Cerebellar nuclear complex (tissue), 1 donor: ENCODE data around the gene CABLES1.

ENCODE experiments used
- DNase-seq, 2 experiments: peaks; one replicate each; lab custom pipeline; 2025; lab: John Stamatoyannopoulos, UW

CABLES1 gene

DNA sequence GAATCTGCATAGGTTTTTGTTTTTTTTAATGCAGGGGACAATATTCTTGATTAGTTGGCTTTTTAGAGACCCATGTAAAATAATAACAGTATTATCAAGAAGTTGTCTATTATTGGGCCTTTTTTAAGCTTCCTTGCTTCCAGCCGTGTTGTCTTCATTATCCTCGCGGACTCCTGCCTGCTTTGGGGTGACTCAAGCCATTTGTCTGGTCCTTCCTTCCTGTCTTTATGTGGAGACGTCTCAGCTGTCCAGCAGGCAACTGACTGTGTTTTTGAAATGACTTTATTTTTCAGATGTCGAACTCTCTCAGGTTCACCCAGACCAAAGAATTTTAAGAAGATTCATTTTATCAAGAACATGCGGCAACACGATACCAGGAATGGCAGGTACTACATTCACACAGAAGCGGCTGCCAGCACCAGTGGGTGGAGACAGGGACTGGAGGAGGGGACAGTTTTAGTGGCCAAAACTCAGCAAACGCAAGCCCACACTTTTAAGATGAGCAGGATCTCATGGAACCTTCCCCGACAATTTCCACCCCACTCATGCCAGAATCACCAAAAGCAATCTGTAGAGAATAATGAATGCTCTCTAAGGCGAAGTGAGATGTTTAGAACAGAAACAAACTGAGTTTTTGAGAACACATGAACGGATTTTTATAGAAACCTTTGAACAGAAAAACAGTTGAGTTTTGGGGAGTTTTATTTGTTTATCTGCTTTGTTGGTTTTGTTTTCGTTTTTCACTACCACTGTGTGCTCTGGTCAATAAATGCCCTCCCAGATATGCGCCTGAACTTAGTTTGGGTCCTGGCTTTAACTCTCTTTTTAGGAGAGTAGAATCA is 59.1 kb downstream of the CABLES1 start:
- DNase-seq = no peak

DNA sequence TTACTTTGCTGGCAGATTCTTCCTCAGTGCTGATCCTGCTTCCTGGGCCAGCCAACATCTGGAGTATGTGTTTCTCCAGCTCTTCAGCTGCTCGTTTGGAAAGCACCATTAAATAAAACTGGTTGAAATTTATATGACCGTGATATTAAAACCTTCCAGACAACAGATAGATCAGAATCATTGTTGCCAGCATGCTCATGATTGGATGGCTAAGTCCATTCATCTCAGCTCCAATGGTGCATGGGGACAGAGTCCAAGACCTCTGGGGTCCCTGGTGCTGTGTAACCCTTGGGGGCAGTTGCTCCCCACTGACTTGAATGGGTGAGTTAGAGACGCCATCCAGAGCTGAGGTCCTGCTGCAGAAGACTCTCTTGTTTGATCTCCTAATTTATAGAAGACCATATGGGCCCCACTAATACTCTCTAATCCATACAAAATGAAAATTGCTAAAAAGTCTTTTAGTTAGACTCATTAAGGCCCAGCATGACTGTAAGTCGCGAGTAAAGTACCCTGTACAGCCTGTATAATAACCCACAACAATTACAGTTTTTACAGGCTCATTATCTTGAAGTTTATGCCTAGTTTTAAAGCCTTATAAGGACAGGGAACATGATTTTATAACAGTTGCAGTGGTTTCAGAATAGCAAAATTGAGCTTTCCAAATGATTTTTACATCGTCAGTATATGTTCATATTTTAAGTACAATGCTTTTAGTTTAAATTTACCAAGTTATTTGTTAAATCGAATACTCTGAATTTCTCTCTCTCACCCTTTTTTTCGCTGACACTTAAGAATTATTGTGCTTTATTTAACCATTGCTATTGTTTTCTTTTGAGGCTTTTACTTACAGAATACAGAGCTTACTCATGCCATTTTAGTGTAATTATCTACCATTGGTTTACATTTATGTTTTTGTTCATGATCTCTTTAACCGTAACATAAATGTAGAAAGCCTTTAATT is 60.0 kb downstream of the CABLES1 start:
- no peak for DNase-seq

DNA sequence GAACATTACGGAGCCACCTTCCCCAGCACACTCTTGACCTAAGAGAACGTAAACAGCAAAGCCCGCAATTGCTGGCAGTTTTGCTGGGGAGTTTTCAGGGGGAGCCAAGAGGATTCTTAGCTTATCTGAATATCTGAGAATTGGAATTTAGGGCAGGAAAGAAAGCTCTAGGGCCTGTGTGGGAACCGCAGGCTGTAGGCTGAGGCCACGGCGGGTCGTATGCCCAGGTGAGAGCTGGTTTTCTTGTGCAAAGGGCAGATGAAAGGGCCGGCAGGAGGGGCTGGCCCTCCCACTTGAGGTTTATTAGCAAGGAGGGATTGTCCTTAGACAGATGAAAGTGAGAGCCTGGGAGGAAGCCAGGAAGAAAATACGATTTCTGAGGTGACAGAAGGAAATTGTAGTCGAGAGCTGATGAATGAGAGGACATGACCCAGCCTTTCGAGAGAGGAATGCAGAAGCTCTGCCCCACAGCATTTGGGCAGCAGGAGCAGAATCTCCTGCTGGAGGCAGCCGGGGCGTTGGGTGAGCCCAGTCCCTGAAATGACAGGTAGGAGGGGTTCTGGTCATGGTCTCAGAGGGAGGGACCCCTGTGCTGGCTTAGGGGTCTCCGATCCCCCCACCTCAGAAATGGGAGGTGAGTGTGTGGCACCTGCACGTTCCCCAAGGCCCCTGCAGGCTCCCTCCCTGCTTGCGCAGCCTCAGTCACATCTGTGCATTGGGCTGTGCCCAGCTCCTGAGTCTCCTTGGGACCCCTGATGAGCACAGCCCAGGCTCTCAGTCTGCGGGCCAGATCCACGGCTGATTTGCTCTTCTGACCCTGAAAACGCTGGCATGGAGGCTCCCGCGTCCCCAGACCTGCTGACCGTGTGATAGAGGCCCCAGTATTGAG is 61.1 kb downstream of the CABLES1 start:
- no peak for DNase-seq

DNA sequence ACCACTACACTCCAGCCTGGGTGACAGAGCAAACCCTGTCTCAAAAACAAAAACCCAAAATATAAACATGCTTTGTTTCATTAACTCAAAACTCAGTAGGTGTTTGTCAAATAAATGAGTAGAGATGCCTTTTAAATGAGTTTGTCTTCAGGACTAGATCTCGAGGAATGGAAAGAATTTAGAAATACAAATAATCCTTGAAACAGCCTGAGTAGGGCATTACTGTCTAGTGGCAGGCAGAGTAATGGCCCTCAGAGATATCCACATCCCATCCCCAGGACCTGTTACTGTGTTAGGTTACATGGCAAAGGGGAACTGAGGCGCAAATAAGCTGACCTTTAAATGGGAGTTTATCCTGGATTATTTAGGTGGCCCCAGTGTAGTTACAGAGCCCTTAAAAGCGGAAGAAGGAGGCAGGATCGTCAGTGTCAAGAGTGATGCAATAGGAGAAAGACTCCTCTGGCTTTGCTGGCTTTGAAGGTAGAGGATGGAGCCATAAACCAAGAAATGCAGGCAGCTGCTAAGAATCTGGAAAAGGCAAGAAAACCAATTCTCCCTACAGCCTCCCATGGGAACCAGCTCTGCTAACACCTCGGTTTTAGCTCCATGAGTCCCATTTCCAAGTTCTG is 63.0 kb downstream of the CABLES1 start:
- DNase-seq = no peak

DNA sequence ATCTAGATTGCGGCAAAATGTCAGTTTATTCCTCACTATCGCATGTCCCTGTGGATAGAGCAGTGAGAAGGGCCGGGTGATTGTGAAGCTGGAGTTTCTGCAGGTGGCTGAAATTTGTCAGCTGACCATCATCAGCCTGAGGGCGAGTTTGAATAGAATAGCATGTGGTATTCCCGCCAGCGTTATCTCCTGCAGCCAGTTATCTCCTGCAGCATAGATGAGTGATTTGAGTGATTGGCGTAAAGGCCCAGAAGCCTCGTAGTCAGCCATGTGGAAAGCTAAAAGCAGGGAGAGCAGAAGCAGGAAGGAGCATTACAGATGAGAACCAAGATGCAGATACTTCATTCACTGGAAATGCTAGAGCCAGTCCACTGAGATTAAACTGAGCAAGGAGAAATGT is 65.5 kb downstream of the CABLES1 start:
- DNase-seq = no peak

DNA sequence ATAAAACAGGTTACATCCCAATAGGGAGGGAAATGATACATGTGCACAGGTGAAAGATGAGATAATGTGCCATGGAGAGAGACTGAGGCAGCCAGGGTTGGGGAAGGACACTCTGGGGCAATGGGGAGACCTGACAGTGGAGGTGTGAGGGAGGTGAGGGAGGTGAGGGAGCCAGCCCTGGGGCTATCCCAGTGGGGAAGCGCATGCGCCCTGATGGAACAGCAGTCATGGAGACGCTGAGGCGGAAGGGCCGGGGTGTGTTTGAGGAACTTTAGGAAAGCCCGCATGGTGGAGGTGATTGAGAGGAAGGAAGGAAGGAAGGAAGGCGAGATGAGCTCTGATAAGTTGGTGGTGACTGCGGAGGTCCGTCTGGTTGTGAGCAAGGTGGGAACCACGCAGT is 66.5 kb downstream of the CABLES1 start:
- DNase-seq = no peak

DNA sequence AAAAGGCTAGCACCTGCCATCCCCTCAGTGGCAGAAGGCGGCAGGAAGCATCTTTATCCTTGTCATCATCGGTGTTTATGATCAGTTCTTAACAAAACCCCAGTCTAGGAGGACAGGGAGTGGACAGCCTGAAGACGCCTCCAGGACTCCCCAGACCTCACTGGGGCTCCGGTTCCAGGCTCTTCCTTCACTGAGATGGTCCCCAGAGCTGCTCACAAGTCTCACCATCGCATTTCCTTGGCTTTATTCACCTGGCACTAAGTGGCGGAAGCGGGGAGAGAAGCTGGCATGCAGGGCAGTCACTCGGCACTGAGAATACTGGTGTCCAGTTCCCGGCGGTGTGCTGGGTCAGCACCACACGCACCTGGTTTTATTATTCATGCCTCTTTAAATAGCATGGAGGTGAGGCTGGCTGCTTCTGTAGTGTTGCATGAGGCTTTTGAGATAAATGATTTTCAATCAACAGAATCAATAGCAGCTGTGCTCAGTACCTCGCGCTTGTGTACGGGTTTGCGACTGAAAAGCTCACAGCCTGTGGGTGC is 68.7 kb downstream of the CABLES1 start:
- peak in 1 of 2 experiments; percentile 41 for DNase-seq

DNA sequence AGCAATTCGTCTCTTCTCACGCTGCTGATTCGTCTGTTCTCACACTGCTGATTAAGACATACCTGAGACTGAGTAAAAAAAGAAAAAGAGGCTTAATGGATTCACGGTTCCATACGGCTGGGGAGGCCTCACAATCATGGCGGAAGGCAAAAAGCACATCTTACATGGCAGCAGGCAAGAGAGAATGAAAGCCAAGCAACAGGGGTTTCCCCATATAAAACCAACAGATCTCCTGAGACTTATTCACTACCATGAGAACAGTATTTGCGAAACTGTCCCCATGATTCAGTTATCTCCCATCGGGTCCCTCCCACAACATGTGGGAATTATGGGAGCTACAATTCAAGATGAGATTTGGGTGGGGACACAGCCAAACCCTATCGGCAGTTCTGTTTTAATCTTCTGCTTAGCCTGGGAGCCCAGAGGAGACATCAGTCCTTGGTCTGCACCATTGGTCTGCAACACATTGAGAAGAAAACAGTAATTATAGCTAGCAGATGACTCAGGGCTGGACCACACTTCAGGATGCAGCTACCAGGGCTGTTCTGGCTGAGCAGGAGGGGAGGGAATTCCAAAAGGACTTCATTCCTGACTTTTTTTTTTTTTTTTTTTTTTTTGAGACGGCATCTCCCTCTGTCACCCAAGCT is 69.4 kb downstream of the CABLES1 start:
- no peak for DNase-seq

DNA sequence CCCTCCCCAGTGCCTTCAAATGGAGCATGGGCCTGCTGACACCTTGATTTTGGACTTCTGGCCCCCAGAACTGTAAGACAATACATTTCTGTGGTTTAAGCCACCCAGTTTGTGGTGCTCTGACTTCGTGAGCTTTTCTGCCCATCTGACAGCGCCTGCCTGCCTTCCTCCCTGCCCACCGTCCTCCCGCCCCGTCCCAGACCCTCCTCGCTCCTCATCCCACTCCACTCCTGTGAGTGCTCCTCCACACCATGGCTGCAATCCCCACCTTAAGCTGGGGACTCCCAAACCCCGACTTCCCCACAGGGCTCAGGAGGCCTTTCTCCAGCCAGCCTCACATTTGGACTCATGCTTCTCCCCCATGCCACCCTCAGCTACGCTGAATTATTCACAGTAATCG is 70.7 kb downstream of the CABLES1 start:
- no peak for DNase-seq

DNA sequence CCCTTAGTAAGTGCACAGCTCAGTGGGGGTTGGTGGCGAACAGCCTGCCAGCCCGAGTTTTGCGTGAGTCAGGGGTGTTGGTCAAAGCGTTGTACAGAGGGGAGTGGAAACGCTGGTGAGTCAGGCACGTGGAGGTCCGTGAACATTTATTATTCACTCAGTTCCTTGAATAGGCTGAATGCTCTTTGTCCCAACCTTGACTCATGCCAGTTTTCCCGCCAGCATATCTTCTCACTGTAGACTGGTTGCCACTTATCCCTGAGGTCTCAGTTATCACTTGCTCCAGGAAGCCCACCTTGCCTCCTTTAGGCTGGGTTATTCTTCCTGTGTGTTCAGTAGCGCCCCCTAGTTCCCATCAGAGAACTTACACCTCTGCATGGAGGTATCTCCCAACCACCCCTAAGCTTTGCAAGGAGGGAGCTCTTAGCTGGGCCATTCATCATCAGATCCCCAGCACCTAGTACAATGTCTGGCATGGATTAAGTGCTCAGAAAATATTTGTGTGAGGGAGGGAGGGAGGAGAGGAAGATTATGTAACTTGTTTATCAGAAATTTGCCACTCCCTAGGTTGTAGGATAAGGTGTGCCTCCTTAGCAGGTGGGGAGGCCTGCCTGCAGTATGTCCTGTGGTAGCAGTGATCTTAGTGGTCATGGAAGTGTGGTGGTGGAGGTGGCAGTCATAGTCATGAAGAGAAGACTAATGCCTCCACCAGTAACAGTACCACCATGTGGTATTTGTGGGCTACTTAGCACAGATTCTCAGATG is 72.1 kb downstream of the CABLES1 start:
- DNase-seq = no peak

DNA sequence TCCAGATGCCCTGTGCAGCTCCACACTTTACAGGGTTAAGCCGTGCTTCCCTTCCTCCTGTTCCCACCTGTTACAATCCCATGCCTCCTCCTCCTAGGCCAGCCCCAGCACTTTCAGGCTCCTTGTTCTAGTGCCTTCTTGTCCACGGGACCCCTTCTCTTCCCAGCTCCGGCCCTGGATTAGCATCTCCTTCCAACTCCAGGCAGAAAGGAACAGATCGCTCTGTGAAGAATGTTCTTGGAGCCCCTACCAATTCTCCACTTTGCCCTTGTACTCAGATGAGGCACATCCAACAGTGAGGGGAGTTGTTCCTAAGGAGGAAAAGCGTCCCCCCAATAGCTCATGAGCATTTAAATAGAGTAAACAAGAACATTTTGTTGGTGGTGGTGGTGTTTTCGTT is 72.7 kb downstream of the CABLES1 start:
- no peak for DNase-seq

DNA sequence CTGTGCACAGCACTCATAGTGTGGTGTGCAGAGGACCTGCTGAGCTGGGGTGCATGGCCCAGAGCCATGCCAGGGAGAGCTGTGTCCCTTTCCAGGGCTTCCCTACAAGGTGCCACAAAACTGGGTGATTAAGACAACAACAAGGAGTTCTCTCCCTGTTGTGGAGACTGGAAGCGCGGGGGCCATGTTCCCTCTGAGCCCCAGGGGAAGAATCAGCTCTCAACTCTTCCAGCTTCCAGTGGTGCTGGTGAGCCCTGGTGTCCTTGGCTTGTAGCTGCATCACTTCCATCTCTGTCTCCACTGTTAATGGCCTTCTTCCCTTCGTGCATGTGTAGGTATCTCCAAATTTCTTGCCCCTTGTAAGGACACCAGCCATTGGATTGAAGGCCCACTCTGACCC is 73.3 kb downstream of the CABLES1 start:
- no peak for DNase-seq

DNA sequence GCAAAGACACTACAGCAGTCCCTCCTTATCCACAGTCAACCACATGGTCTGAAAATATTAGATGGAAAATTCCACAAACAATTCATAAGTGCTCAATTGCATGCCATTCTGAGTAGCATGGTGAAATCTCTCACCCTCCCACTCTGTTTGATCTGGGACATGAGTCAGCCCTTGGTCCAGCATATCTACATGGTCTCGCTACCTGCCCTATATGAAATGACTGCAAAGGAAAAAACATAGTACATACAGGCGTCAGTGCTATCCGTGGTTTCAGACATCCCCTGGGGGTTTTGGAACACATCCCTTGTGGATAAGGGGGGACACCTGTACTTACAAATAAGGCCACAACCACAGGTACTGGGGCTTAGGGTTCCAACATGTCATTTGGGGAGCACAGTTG is 73.7 kb downstream of the CABLES1 start:
- DNase-seq = no peak

DNA sequence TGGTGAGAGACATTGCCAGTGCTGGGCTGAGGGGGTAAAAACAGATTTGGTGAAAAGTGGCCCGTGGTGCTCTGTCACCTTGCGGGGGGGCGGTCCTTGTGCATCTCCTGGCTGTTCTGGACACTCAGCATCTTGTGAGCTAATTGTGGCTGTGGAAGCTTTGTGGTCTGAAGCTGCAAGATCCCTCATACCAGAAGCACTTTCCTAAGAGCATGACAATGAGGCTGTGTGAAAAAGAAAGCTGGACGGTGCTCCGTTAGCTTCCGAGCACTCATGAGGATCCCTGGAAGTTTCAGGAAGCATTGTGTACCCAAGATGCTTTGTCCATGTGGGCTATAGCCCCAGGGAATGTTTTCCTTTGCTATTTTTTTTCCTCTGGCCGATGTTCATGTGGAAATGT is 74.5 kb downstream of the CABLES1 start:
- DNase-seq = no peak

DNA sequence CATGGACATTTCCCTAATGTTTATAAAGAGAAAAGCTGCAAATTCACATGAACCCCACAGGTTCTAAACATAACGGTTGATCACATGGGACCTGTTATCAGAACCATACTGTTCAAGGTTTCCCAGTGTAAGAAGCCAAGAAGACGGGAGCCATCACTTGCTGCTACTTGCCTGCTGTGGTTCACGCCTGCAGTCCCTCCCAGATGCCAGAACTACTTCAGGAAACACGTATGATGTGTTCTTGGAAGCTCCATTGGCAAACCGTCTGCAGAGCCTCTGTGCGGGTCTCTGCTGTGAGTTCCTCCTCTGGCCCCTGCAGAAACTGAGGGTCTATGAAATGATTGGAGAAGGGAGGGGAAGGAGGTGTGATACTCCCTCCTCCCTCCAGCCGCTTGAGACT is 75.2 kb downstream of the CABLES1 start:
- DNase-seq = no peak

DNA sequence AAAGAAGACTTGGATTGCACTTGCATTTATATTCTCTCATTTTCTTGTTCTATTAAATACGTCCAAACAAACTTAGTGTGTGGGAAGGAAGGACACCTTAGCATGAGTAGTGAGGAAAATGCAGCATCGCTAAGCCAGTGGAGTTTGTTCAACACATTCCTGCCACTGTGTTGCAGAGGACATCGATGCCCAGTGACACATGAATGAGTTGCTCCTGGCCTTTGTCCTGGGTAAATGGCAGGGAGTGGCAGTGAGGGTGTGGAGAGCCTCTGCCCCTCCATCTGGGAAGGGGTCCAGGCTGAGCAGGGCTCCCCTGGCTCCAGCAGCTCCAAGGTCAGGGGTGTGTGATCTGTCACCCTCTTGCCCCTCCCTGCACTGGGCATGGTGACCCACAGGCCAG is 75.9 kb downstream of the CABLES1 start:
- DNase-seq = no peak

DNA sequence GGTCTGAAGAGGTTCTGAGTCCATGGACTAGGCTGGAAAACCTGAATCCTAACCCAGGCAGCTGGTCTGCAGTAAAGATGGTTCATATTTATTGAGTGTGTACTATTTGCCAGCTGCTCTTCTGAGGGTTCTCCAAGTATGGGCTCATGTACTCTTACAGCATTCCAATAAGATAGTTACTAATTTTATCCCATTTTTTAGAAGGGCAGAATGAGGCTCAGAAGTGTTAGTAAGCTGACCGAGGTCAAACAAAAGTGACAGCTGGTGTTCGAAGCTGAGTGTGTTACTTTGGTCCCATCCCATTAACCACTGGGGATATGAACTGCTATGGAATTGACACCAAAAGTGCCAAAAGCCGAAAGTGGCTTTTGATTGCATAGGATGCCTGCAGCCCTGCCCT is 76.9 kb downstream of the CABLES1 start:
- DNase-seq = no peak

DNA sequence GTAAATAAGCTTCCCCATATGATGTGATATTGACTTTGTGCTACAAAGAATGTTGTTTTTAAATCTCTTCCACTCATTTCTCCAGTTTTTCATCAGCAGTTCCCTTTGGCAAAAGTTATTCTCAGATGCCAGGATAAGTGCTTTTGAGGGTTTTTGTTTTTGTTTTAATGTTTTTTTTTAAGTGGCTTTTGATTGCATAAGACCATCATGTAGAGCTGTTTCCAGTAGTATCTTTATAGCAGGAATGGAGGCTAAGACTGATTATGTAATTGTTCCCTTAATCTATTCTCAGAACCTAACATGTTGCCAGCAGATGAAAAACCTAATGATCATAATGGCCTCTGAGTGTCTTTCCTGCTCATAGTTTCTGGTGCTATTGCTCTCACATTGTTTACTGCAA is 77.9 kb downstream of the CABLES1 start:
- no peak for DNase-seq

DNA sequence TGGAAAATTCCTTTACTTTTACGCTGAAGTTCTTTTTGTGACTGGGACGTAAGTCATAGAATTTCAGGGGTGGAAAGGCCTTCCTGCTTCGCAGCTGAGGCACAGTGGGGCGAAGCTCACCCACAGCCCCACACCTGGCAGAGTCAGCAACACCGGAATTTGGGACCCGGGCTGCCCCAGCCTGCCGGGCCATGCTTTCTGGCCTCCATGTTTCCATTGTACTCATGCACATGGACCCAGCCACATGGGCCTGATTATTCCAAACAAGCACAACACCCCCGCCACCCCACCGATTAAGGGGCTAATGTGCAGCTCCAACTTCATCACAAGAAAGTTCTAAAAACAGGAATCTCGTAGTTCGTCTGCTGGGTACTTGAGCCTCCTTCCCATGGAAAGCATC is 82.5 kb downstream of the CABLES1 start:
- DNase-seq = no peak

DNA sequence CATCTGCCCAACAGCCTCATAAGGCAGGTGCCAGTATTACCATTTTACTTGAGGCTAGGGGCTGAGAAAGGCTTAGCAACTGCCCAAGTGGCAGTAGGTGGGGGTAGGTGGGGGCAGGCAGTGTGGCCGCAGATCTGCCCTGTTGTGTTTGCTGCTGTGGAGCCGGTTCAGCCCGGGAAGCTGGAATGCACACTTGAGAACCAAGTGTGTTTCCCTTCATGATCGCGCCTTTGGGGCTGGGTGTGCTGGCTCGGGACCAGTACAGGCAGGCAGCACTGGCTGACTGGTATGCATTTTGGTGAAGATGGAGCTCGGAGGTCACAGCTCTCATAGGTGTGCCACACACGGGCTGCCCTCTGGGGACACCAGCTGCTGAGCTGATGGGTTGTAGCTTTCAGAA is 85.1 kb downstream of the CABLES1 start:
- no peak for DNase-seq
